ENCODE results near the gene ADGRV1.
"Not testable (repeated sequence)": the region's sequence is repeated elsewhere in the genome, so short reads cannot be mapped to it uniquely, and the experiment has no call there.

ADGRV1 gene

DNA sequence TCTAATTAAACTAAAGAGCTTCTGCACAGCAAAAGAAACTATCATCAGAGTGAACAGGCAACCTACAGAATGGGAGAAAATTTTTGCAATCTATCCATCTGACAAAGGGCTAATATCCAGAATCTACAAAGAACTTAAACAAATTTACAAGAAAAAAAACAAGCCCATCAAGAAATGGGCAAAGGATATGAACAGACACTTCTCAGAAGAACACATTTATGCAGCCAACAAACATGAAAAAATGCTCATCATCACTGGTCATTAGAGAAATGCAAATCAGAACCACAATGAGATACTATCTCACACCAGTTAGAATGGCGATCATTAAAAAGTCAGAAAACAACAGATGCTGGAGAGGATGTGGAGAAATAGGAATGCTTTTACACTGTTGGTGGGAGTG lies 241.5 kb downstream of the ADGRV1 start:
- not testable (repeated sequence) for H3K27me3 ChIP-seq (replicated peaks; ENCODE audit: control insufficient read depth, insufficient read depth, low read length); H3K9ac ChIP-seq (ENCODE audit: low read length); H3K36me3 ChIP-seq (ENCODE audit: control insufficient read depth, insufficient read depth, low read length, severe bottlenecking); DNase-seq (ENCODE audit: low read depth); H3K4me1 ChIP-seq (ENCODE audit: control insufficient read depth, insufficient read depth, low read length); H3K4me3 ChIP-seq (ENCODE audit: low read length)
- H3K9me3 ChIP-seq (ENCODE audit: control insufficient read depth, low read length) = peaks cover 14% of the 10 kb centered on the region

DNA sequence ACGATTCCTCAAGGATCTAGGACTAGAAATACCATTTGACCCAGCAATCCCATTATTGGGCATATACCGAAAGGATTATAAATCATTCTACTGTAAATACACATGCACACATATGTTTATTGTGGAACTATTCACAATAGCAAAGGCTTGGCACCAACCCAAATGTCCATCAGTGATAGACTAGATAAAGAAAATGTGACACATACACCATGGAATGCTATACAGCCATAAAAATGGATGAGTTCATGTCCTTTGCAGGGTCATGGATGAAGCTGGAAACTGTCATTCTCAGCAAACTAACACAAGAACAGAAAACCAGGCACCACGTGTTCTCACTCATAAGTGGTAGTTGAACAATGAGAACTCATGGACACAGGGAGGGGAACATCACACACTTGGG lies 241.9 kb downstream of the ADGRV1 start:
- H3K9me3 ChIP-seq (ENCODE audit: control insufficient read depth, low read length) = peaks cover 14% of the 10 kb centered on the region
- DNase-seq (ENCODE audit: low read depth); H3K4me3 ChIP-seq (ENCODE audit: low read length); H3K27me3 ChIP-seq (replicated peaks; ENCODE audit: control insufficient read depth, insufficient read depth, low read length); H3K4me1 ChIP-seq (ENCODE audit: control insufficient read depth, insufficient read depth, low read length); H3K9ac ChIP-seq (ENCODE audit: low read length); H3K36me3 ChIP-seq (ENCODE audit: control insufficient read depth, insufficient read depth, low read length, severe bottlenecking): not testable (repeated sequence)

GRCh38 chr5:90802474-90803317 lies 244.1 kb downstream of the ADGRV1 start:
- Histone ChIP-seq H3K27me3 (replicated peaks; ENCODE audit: control insufficient read depth, insufficient read depth, low read length) (no peaks in the 10 kb centered on the region), H3K4me1 (ENCODE audit: control insufficient read depth, insufficient read depth, low read length) (no peaks in the 10 kb centered on the region), H3K4me3 (ENCODE audit: low read length) (no peak overlapping the region), H3K9me3 (ENCODE audit: control insufficient read depth, low read length) (no peaks in the 10 kb centered on the region), H3K36me3 (ENCODE audit: control insufficient read depth, insufficient read depth, low read length, severe bottlenecking) (no peaks in the 10 kb centered on the region), H3K9ac (ENCODE audit: low read length) (no peak overlapping the region)
- peak; percentile 68 for DNase-seq (ENCODE audit: low read depth)

DNA sequence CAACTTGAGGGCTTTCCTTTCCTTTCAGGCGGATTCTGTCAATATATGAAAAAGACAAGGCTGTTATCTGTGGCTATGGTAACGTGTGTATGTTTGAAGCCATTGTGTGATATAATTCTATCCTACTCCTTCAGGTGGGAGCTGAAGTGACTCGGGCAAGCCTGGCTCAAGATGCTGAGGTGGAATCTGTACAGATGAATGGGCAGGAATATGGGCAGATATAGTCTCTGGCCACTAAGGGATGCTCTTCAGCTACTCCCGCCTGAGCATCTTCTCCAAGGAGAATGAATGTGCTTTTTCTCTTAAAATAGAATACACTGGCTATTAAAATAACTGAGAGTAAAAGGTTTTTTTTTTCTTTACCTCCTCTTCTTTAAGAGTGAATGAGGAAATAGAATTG lies 244.8 kb downstream of the ADGRV1 start:
- Histone ChIP-seq H3K9ac (ENCODE audit: low read length) (no peak overlapping the region), H3K9me3 (ENCODE audit: control insufficient read depth, low read length) (no peaks in the 10 kb centered on the region), H3K27me3 (replicated peaks; ENCODE audit: control insufficient read depth, insufficient read depth, low read length) (no peaks in the 10 kb centered on the region), H3K4me1 (ENCODE audit: control insufficient read depth, insufficient read depth, low read length) (no peaks in the 10 kb centered on the region), H3K36me3 (ENCODE audit: control insufficient read depth, insufficient read depth, low read length, severe bottlenecking) (no peaks in the 10 kb centered on the region), H3K4me3 (ENCODE audit: low read length) (no peak overlapping the region)
- no peak for DNase-seq (ENCODE audit: low read depth)

- no peak overlapping the region for H3K4me3 ChIP-seq (ENCODE audit: low read length)
- DNase-seq (ENCODE audit: low read depth) = peak; percentile 5
- no peaks in the 10 kb centered on the region for H3K4me1 ChIP-seq (ENCODE audit: control insufficient read depth, insufficient read depth, low read length)
- H3K9ac ChIP-seq (ENCODE audit: low read length) = no peak overlapping the region
- no peaks in the 10 kb centered on the region for H3K27me3 ChIP-seq (replicated peaks; ENCODE audit: control insufficient read depth, insufficient read depth, low read length)
- no peaks in the 10 kb centered on the region for H3K36me3 ChIP-seq (ENCODE audit: control insufficient read depth, insufficient read depth, low read length, severe bottlenecking)
- H3K9me3 ChIP-seq (ENCODE audit: control insufficient read depth, low read length) = no peaks in the 10 kb centered on the region
Observed at GRCh38 chr5:90803876-90804275, 245.3 kb downstream of the ADGRV1 start.

DNA sequence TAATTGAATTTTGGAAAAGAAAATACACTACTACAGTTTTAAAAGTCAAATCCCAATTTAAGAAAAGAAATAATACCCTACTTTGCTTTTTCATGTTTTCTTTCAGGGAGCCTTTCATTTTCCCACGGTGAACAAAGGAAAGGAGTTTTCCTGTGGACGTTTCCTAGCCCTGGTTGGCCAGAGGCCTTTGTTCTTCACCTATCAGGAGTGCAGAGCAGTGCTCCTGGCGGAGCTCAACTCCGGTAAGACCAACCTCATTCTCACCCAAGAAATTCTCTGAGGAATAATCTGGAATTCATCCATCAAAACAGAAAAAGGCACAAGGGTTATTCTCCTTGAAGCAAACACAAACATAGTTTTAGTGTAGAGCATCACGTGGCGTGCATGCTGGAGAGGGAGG lies 248.9 kb downstream of the ADGRV1 start:
- no peak for DNase-seq (ENCODE audit: low read depth)
- Histone ChIP-seq H3K4me1 (ENCODE audit: control insufficient read depth, insufficient read depth, low read length) (no peaks in the 10 kb centered on the region), H3K36me3 (ENCODE audit: control insufficient read depth, insufficient read depth, low read length, severe bottlenecking) (no peaks in the 10 kb centered on the region), H3K9me3 (ENCODE audit: control insufficient read depth, low read length) (no peaks in the 10 kb centered on the region), H3K4me3 (ENCODE audit: low read length) (no peak overlapping the region), H3K9ac (ENCODE audit: low read length) (no peak overlapping the region), H3K27me3 (replicated peaks; ENCODE audit: control insufficient read depth, insufficient read depth, low read length) (no peaks in the 10 kb centered on the region)

- DNase-seq (ENCODE audit: low read depth) = no peak
- Histone ChIP-seq H3K36me3 (ENCODE audit: control insufficient read depth, insufficient read depth, low read length, severe bottlenecking) (no peaks in the 10 kb centered on the region), H3K4me1 (ENCODE audit: control insufficient read depth, insufficient read depth, low read length) (no peaks in the 10 kb centered on the region), H3K4me3 (ENCODE audit: low read length) (no peak overlapping the region), H3K9ac (ENCODE audit: low read length) (no peak overlapping the region), H3K27me3 (replicated peaks; ENCODE audit: control insufficient read depth, insufficient read depth, low read length) (no peaks in the 10 kb centered on the region), H3K9me3 (ENCODE audit: control insufficient read depth, low read length) (no peaks in the 10 kb centered on the region)
Observed at GRCh38 chr5:90809311-90810056, 250.9 kb downstream of the ADGRV1 start.

GRCh38 chr5:90810211-90810610 lies 251.6 kb downstream of the ADGRV1 start:
- Histone ChIP-seq H3K9ac (ENCODE audit: low read length) (no peak overlapping the region), H3K27me3 (replicated peaks; ENCODE audit: control insufficient read depth, insufficient read depth, low read length) (no peaks in the 10 kb centered on the region), H3K4me1 (ENCODE audit: control insufficient read depth, insufficient read depth, low read length) (no peaks in the 10 kb centered on the region), H3K36me3 (ENCODE audit: control insufficient read depth, insufficient read depth, low read length, severe bottlenecking) (no peaks in the 10 kb centered on the region), H3K9me3 (ENCODE audit: control insufficient read depth, low read length) (no peaks in the 10 kb centered on the region), H3K4me3 (ENCODE audit: low read length) (no peak overlapping the region)
- no peak for DNase-seq (ENCODE audit: low read depth)

- no peaks in the 10 kb centered on the region for H3K36me3 ChIP-seq (ENCODE audit: control insufficient read depth, insufficient read depth, low read length, severe bottlenecking)
- no peaks in the 10 kb centered on the region for H3K4me1 ChIP-seq (ENCODE audit: control insufficient read depth, insufficient read depth, low read length)
- no peak overlapping the region for H3K9ac ChIP-seq (ENCODE audit: low read length)
- no peaks in the 10 kb centered on the region for H3K9me3 ChIP-seq (ENCODE audit: control insufficient read depth, low read length)
- no peak for DNase-seq (ENCODE audit: low read depth)
- no peaks in the 10 kb centered on the region for H3K27me3 ChIP-seq (replicated peaks; ENCODE audit: control insufficient read depth, insufficient read depth, low read length)
- H3K4me3 ChIP-seq (ENCODE audit: low read length) = no peak overlapping the region
Observed at GRCh38 chr5:90813392-90813791, 254.8 kb downstream of the ADGRV1 start.

- H3K9ac ChIP-seq (ENCODE audit: low read length); DNase-seq (ENCODE audit: low read depth); H3K27me3 ChIP-seq (replicated peaks; ENCODE audit: control insufficient read depth, insufficient read depth, low read length); H3K36me3 ChIP-seq (ENCODE audit: control insufficient read depth, insufficient read depth, low read length, severe bottlenecking); H3K9me3 ChIP-seq (ENCODE audit: control insufficient read depth, low read length); H3K4me1 ChIP-seq (ENCODE audit: control insufficient read depth, insufficient read depth, low read length); H3K4me3 ChIP-seq (ENCODE audit: low read length): not testable (repeated sequence)
Observed at GRCh38 chr5:90822062-90822461, 263.5 kb downstream of the ADGRV1 start.

DNA sequence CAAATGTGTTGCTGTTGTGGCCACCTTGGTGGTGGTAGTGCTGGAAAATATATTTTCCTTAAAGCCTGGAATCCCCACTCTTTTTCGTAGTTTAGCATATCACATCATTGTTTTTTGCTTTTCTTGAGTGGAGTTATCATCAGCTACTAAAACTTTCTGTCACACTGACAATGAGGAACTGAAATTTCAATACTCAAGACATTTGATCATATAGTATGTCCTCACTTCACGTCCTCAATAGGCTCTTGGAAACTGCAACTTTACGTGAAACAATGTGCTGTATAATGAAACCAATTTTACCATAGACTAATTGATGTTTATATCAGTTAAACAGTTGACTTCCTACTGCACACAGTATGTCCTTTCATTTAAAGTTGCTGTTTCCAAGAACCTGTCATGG lies 265.8 kb downstream of the ADGRV1 start:
- no peaks in the 10 kb centered on the region for H3K4me1 ChIP-seq (ENCODE audit: control insufficient read depth, insufficient read depth, low read length)
- H3K36me3 ChIP-seq (ENCODE audit: control insufficient read depth, insufficient read depth, low read length, severe bottlenecking) = no peaks in the 10 kb centered on the region
- H3K9me3 ChIP-seq (ENCODE audit: control insufficient read depth, low read length) = no peaks in the 10 kb centered on the region
- H3K9ac ChIP-seq (ENCODE audit: low read length) = no peak overlapping the region
- no peak overlapping the region for H3K4me3 ChIP-seq (ENCODE audit: low read length)
- DNase-seq (ENCODE audit: low read depth) = no peak
- no peaks in the 10 kb centered on the region for H3K27me3 ChIP-seq (replicated peaks; ENCODE audit: control insufficient read depth, insufficient read depth, low read length)

All from adipocyte (in vitro differentiated cells).